CD4-positive, alpha-beta T cell treated with Interleukin-17A for 4 hours (primary cell): ENCODE results near the gene DNAJA2.
A peak's percentile ranks its signal among the peaks of the same experiment; 100 is the strongest.
"Not testable (repeated sequence)": the region's sequence is repeated elsewhere in the genome, so short reads cannot be mapped to it uniquely, and the experiment has no call there.

Experiments
- DNase-seq: peaks from one replicate; pipeline ENCODE4 v3.0.0-alpha.2; 2020; ENCODE audit warnings: mixed read lengths

Gene DNAJA2

GRCh38 chr16:46975165-46975564, 1.7 kb upstream of the DNAJA2 start:
- DNase-seq = no peak

- DNase-seq = peak; percentile 9
Measured at GRCh38 chr16:46974352-46974751, 878 bp upstream of the DNAJA2 start.

- DNase-seq = no peak
Measured at GRCh38 chr16:46973996-46974324, 486 bp upstream of the DNAJA2 start.

- DNase-seq = peak; percentile 56
Measured at GRCh38 chr16:46972429-46973206, 856 bp downstream of the DNAJA2 start.

- DNase-seq = no peak
Measured at GRCh38 chr16:46971271-46971670, 2.2 kb downstream of the DNAJA2 start.

GRCh38 chr16:46970089-46970488, 3.4 kb downstream of the DNAJA2 start:
- no peak for DNase-seq

GRCh38 chr16:46968063-46968435, 5.4 kb downstream of the DNAJA2 start:
- no peak for DNase-seq

- DNase-seq = no peak
Measured at GRCh38 chr16:46962629-46963028, 10.8 kb downstream of the DNAJA2 start.

GRCh38 chr16:46961373-46962353, 11.8 kb downstream of the DNAJA2 start:
- peak; percentile 12 for DNase-seq

- DNase-seq = no peak
Measured at GRCh38 chr16:46954562-46954961, 18.9 kb downstream of the DNAJA2 start.

GRCh38 chr16:46950009-46950408, 23.5 kb downstream of the DNAJA2 start:
- no peak for DNase-seq

GRCh38 chr16:46949241-46949892, 24.1 kb downstream of the DNAJA2 start:
- no peak for DNase-seq

GRCh38 chr16:46948548-46949166, 24.8 kb downstream of the DNAJA2 start:
- no peak for DNase-seq

GRCh38 chr16:46947900-46948547, 25.4 kb downstream of the DNAJA2 start:
- DNase-seq = peak; percentile 46

- not testable (repeated sequence) for DNase-seq
Measured at GRCh38 chr16:46944713-46945112, 28.8 kb downstream of the DNAJA2 start.

- no peak for DNase-seq
Measured at GRCh38 chr16:46937536-46937935, 35.9 kb downstream of the DNAJA2 start.

- no peak for DNase-seq
Measured at GRCh38 chr16:46932802-46933201, 40.7 kb downstream of the DNAJA2 start.

- no peak for DNase-seq
Measured at GRCh38 chr16:46930861-46931260, 42.6 kb downstream of the DNAJA2 start.

GRCh38 chr16:46929378-46930332, 43.8 kb downstream of the DNAJA2 start:
- DNase-seq = peak; percentile 68

GRCh38 chr16:46928811-46929210, 44.7 kb downstream of the DNAJA2 start:
- no peak for DNase-seq

GRCh38 chr16:46927273-46927672, 46.2 kb downstream of the DNAJA2 start:
- no peak for DNase-seq
